HG03139 (cell line): Measurements from ENCODE around the gene KLK15.
"Not testable (repeated sequence)": the region's sequence is repeated elsewhere in the genome, so short reads cannot be mapped to it uniquely, and the experiment has no call there.

Source experiments
- ATAC-seq: cut with Tn5 transposase; IDR thresholded peaks from one replicate; pipeline ENCODE4 v1.9.1; 2021; ENCODE audit not compliant: unreplicated experiment

KLK15 gene

DNA sequence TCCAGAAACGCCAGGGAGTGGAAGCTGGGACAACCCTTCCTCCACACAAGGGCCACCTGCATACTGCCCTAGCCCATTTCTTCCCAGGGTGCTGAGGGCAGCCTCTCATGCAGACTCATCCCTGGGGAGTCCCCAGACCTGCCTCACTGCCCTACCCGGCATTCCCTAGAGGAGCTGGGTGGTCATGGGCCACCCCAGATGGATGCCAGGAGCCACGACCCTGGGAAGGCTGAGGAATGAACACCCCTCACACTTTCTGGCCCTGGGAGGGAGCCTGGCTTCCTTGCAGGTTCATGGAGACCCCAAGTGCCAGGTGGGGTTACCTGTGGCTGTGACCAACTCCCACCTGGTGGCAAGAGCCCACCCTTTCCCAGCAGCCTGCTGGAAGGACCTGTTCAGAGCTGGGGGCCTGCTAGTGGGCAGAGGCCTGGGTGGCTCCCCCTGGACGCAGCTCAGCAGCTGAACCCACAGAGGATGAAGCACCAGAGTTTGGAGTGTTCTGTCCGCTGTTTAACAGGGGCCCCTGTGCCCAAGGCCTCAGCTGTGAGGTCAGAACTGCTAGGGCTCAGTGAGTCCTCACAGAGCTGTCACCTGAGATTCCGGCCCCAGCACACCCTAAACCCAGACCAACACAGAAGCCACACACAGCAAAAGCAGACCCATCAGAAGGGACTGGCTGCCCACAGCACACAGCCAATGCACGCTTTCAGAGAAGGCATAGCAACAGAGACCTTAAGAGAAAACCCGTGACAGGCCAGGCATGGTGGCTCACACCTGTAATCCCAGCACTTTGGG, 36.5 kb downstream of the KLK15 start:
- no peak for ATAC-seq

GRCh38 chr19:50796128-50796633, 37.2 kb downstream of the KLK15 start:
- ATAC-seq, result no peak

DNA sequence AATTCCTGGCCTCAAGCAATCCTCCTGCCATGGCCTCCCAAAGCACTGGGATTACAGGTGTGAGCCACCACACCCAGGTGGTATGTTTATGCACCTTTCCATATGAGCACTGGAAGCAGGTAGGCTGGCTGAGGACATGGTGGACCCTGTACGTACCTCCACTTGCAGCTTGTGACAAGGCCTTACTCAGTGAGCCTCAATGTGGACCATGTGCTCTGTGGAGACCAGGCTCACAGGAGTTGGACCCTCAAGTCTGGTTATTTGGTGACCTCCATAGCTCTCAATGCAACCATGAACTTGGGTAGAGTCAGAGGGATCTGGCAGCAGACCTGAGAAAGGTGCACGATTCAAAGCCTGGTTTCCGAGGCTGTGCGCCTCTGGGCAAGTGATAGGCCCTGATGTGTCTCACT, 37.7 kb downstream of the KLK15 start:
- ATAC-seq, result no peak

GRCh38 chr19:50794876-50795663, 38.3 kb downstream of the KLK15 start:
- no peak for ATAC-seq

- no peak for ATAC-seq
Measured at GRCh38 chr19:50794074-50794875, 39.1 kb downstream of the KLK15 start.

DNA sequence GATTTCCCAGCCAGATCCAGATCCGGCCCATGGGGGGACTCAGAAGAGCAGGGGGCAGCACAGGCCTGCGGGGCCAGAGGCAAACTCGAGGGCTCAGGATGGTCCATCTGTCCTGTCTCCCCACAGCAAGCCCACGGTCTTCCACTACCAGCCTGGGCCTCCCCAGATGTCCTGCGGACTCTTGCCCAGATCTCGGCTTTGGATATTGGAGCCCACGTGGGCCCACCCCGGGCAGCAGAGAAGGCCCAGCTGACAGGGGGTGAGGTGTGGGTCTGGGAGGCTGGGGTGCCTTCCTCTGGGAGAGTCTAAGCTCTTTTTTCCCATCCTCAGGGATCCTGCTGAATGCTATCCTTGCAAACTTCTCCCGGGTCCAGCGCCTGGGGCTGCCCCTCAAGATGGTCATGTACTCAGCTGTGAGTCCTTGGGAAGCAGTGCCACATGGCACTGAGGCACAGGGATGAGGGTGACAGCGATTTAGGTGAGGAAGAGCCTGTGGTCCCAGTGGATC, 39.8 kb downstream of the KLK15 start:
- ATAC-seq, result no peak

DNA sequence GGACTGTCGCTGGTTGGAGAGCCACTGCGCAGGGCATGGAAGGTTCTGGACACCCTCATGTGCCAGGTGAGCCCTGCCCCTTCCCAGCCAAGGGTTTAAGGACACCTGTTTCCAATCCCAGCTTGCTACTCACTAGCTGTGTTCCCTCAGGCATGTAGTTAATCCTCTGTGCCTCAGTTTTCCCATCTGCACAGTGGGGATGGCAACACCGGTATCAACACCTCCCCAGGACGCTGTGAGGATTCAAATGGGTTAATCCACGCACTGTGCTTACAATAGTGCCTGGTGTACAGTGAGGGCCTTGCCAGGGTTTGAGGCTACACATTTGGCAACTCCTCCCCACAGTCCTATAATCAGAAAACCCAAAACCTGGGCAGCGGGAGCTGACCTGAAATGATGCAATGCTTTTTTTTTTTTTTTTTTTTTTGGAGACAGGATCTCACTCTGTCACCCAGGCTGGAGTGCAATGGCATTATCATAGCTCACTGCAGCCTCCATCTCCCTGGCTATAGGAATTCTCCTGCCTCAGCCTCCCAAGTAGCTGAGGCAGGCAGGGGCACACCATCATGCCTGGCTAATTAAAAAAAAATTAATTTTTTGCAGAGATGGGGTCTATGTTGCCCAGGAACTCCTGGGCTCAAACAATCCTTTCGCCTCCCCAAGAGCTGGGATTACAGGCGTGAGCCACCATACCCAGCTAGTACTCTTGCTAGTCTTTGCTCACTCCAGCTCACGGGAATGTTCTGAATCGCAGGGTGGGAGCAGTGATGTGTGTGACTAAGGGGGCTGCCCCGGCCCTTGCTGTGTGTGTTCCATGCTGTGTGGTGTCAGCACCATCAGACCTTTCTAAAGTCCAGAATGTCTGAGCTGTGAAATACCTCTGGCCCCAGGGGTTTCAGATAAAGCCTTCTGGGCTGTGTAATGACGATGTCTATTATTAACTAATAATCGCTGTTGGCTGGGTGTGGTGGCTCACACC, 40.8 kb downstream of the KLK15 start:
- no peak for ATAC-seq

DNA sequence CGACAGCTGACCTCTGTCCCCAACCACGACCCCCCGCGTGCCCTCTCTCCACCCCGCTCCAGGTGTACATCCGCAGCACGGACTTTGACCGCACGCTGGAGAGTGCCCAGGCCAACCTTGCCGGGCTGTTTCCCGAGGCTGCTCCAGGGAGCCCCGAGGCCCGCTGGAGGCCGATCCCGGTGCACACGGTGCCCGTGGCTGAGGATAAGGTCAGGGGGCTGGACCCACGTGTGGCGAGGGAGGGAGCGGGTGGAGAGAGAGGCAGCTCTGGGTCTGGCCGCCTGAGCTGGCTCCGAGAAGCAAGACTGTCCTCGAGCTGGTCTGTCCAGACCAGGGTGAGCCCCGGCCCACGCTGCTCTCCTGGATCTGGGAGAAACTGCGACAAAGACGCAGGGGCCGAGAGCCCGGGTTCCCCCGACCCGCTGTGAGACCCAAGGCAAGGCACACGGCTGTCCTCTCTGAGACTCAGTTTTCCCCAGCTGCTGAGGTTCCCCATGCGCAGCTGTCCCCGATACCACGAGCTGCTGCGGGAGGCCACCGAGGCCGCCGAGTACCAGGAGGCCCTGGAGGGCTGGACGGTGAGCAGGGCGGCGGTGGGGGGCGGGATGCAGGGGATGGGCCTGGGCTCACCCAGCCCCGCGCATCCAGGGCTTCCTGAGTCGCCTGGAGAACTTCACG, 41.6 kb downstream of the KLK15 start:
- no peak for ATAC-seq

- no peak for ATAC-seq
Measured at GRCh38 chr19:50790922-50791467, 42.4 kb downstream of the KLK15 start.

DNA sequence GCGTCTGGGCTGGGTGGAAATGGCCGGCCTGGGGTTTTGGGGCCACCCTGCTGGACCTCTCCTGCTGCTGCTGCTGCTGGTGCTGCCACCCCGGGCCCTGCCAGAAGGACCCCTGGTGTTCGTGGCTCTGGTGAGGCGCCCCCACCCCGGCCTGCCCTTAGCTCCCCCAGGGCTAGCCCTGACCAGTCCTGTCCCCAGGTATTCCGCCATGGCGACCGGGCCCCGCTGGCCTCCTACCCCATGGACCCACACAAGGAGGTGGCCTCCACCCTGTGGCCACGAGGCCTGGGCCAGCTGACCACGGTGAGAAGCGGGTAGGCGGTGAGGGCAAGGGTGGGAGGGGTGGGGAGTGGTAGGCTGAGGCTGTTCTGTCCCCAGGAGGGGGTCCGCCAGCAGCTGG, 43.0 kb downstream of the KLK15 start, which contains the start of gene ACP4:
Gene ACP4 (plus strand): TSS at position 20 of the 400 bp plus-strand sequence. CDS start 0 bp downstream, at position 20.
- no peak for ATAC-seq

GRCh38 chr19:50785329-50785728, 48.0 kb downstream of the KLK15 start:
- ATAC-seq, result no peak

DNA sequence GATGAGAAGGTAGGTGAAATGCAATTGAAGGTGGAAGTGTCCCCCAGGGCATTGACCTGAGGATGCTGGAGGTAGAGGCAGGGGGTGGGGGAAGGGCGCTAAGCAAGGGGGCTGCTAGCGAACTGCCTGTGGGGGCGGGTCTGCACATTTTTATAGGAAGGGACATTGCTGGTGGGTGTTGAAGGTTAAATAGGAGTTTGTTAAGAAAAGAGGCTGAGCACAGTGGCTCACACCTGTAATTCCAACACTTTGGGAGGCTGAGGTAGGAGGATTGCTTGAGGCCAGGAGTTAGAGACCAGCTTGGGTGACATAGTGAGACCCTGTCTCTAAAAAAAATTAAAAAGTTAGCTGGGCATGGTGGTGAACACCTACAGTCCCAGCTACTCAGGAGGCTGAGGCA, 48.7 kb downstream of the KLK15 start:
- no peak for ATAC-seq

- ATAC-seq, result not testable (repeated sequence)
Measured at GRCh38 chr19:50783848-50784152, 49.6 kb downstream of the KLK15 start.

GRCh38 chr19:50780753-50781435, 52.5 kb downstream of the KLK15 start:
- ATAC-seq, result no peak

DNA sequence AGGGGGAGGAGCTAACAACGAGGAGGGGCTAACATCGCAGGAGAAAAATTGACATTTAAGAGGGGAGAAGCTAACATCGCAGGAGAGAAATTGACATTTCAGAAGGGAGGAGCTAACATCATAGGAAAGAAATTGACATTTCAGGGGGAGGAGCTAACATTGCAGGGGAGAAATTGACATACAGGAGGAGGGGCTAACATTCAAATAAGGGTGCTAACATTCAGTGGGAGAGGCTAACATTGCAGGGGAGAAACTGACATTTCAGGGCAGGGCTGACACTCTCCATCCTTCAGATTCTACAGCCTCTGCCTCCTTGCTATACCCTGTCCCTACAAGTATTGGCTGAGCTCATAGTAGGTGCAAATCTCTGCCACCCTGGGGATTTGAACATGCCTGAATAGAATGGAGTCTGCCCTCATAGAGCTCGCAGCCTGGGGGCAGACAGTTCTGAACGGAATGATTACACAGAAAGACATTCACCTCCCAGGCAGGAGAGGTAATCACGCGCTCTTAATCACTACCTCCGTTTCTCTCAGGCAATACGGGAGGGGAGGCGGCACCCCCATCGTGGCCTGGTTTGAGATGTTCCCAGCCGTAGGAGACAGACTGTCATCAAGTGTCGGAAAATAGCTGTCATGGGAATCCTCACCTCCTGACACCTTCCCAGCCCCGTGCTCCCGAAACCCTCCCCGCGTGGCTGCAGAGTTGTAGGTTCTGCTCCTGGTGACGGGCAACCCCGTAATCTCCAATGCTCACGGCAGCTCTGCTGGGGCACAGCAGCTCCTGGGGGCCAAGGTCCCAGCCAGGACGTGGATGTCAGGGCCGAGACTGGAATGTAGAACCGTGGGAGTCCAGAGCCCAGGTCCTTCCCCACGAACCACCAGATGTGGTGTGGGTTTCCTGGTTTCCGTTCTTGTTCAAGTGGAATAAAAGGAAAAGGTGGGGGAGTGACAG, 53.6 kb downstream of the KLK15 start:
- ATAC-seq, result no peak

DNA sequence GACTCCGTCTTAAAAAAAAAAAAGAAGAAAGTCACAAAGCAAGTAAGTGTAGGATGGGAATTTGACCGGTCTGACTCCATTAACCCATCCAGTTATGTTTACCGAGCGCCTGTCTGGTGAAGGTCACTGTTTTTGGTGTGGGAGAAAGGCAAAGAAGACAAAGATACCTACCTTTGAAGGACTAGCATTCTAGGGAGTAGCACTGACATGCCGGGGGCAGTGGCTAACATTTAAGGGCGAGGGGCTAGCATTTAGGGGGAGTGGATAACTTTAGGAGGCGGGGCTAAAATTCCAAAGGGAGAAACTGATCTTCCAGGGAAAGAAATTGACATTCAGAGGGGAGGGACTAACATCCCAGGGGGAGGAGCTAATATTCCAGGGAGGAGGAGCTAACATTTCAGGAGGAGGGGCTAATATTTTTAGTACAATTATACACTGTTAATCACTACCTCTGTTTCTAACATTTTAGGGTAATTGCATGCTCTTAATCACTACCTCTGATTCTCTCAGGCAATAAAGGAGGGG, 54.4 kb downstream of the KLK15 start:
- no peak for ATAC-seq

DNA sequence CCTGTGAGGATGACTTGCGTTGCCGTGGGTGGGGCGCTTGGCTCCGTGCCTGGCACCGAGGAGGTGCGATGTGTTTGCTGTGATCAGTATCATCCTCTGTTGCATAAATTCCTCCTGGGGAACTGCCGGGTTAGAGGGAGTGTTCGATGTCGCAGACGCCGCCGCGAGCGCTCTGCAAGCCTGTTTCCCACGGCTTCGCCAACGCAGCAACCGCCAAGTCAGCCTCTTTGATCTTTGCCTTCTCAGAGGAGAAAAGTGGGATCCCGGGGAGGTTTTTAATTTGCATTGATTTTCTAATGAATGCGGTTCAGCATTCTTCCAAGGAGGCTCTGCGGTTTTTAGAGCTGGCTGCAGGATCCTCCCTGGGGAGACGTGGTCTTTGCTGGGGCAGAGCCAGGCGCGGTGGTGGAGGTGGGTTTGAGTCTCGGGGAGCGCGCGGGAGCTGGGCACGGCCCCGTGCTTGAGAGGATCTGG, 55.5 kb downstream of the KLK15 start:
- ATAC-seq, result no peak
